ENCODE data around the gene RCHY1. TPM values are rescaled to one million over a fixed set of nuclear protein-coding genes. Genes with fewer than 3 reads are reported as not detected.
A peak's percentile ranks its signal among the peaks of the same experiment; 100 is the strongest.
"Not testable (repeated sequence)": the region's sequence is repeated elsewhere in the genome, so short reads cannot be mapped to it uniquely, and the experiment has no call there.

Gene RCHY1
- total RNA-seq, 1 donor from 2014 or later = 33.4 TPM

GRCh38 chr4:75547647-75548387 lies 33.6 kb upstream of the RCHY1 start:
- TF ChIP-seq EZH2phosphoT487 (IDR thresholded peaks at IDR 0.05) (no peak), CTCF (IDR thresholded peaks at IDR 0.05) (no peak), EZH2 (IDR thresholded peaks at IDR 0.05) (no peak)
- H3K4me3 Mint-ChIP-seq = no peak overlapping the region
- no peaks in the 10 kb centered on the region for H4K20me1 ChIP-seq (ENCODE audit: low read depth)
- no peak overlapping the region for H3K4me2 ChIP-seq
- H3K4me1 Mint-ChIP-seq = peaks cover 9% of the 10 kb centered on the region
- H3F3A ChIP-seq (ENCODE audit: low read depth) = no peaks in the 10 kb centered on the region
- H3K27me3 ChIP-seq = no peaks in the 10 kb centered on the region
- H2AFZ ChIP-seq (replicated peaks) = no peak overlapping the region
- H3K9me3 ChIP-seq (ENCODE audit: low read depth) = no peaks in the 10 kb centered on the region
- no peaks in the 10 kb centered on the region for H3K36me3 ChIP-seq
- H3K27ac Mint-ChIP-seq = no peak overlapping the region
- no peaks in the 10 kb centered on the region for H3K4me1 ChIP-seq
- no peaks in the 10 kb centered on the region for H3K9me3 Mint-ChIP-seq
- no peaks in the 10 kb centered on the region for H3K79me2 ChIP-seq (ENCODE audit: low read depth)
- DNase-seq (ENCODE audit: low spot score) = no peak
- H3K36me3 Mint-ChIP-seq = peaks cover 2% of the 10 kb centered on the region
- peaks cover 5% of the 10 kb centered on the region for H3K27me3 Mint-ChIP-seq (ENCODE audit: insufficient read depth, low read depth)
- H3K27ac ChIP-seq = no peak overlapping the region
- H3K4me3 ChIP-seq = no peak overlapping the region
- no peak overlapping the region for H3K9ac ChIP-seq

GRCh38 chr4:75545526-75545925 lies 31.3 kb upstream of the RCHY1 start:
- Histone ChIP-seq H3K4me3 (no peak overlapping the region), H3F3A (ENCODE audit: low read depth) (no peaks in the 10 kb centered on the region), H3K4me1 (no peaks in the 10 kb centered on the region), H4K20me1 (ENCODE audit: low read depth) (no peaks in the 10 kb centered on the region), H3K9ac (no peak overlapping the region), H3K36me3 (no peaks in the 10 kb centered on the region), H3K79me2 (ENCODE audit: low read depth) (no peaks in the 10 kb centered on the region), H3K27me3 (no peaks in the 10 kb centered on the region), H3K9me3 (ENCODE audit: low read depth) (no peaks in the 10 kb centered on the region), H2AFZ (replicated peaks) (no peak overlapping the region), H3K4me2 (no peak overlapping the region), H3K27ac (no peak overlapping the region)
- Mint-ChIP-seq H3K27me3 (ENCODE audit: insufficient read depth, low read depth) (peaks cover 3% of the 10 kb centered on the region), H3K27ac (no peak overlapping the region), H3K4me3 (no peak overlapping the region), H3K36me3 (peaks cover 4% of the 10 kb centered on the region), H3K4me1 (peaks cover 9% of the 10 kb centered on the region), H3K9me3 (no peaks in the 10 kb centered on the region)
- no peak for TF ChIP-seq EZH2 (IDR thresholded peaks at IDR 0.05)
- TF ChIP-seq EZH2phosphoT487 (IDR thresholded peaks at IDR 0.05) = no peak
- TF ChIP-seq CTCF (IDR thresholded peaks at IDR 0.05) = no peak
- peak; percentile 11 for DNase-seq (ENCODE audit: low spot score)

GRCh38 chr4:75544870-75545269 lies 30.7 kb upstream of the RCHY1 start:
- H3K9me3 ChIP-seq (ENCODE audit: low read depth) = no peaks in the 10 kb centered on the region
- no peaks in the 10 kb centered on the region for H3K9me3 Mint-ChIP-seq
- H3K9ac ChIP-seq = no peak overlapping the region
- H3K27me3 ChIP-seq = no peaks in the 10 kb centered on the region
- H3K27ac ChIP-seq = no peak overlapping the region
- no peak for TF ChIP-seq CTCF (IDR thresholded peaks at IDR 0.05)
- H2AFZ ChIP-seq (replicated peaks) = no peak overlapping the region
- no peak for DNase-seq (ENCODE audit: low spot score)
- H4K20me1 ChIP-seq (ENCODE audit: low read depth) = no peaks in the 10 kb centered on the region
- H3K4me1 ChIP-seq = no peaks in the 10 kb centered on the region
- no peaks in the 10 kb centered on the region for H3K79me2 ChIP-seq (ENCODE audit: low read depth)
- no peak overlapping the region for H3K4me3 Mint-ChIP-seq
- no peak overlapping the region for H3K4me3 ChIP-seq
- H3K27me3 Mint-ChIP-seq (ENCODE audit: insufficient read depth, low read depth) = peaks cover 2% of the 10 kb centered on the region
- H3F3A ChIP-seq (ENCODE audit: low read depth) = no peaks in the 10 kb centered on the region
- H3K4me2 ChIP-seq = no peak overlapping the region
- no peaks in the 10 kb centered on the region for H3K36me3 ChIP-seq
- H3K27ac Mint-ChIP-seq = no peak overlapping the region
- peaks cover 4% of the 10 kb centered on the region for H3K36me3 Mint-ChIP-seq
- H3K4me1 Mint-ChIP-seq = peaks cover 9% of the 10 kb centered on the region

GRCh38 chr4:75544220-75544619 lies 30.0 kb upstream of the RCHY1 start:
- H3K27ac ChIP-seq; H3K79me2 ChIP-seq (ENCODE audit: low read depth); H3K36me3 ChIP-seq; H3K9me3 ChIP-seq (ENCODE audit: low read depth); H3K4me3 Mint-ChIP-seq; H3K4me2 ChIP-seq; DNase-seq (ENCODE audit: low spot score); H3K9ac ChIP-seq; H3K36me3 Mint-ChIP-seq; H3K4me3 ChIP-seq; H3K4me1 ChIP-seq; H3K27me3 Mint-ChIP-seq (ENCODE audit: insufficient read depth, low read depth); H3K4me1 Mint-ChIP-seq; H3K9me3 Mint-ChIP-seq; H3K27me3 ChIP-seq; H2AFZ ChIP-seq (replicated peaks); H4K20me1 ChIP-seq (ENCODE audit: low read depth); H3F3A ChIP-seq (ENCODE audit: low read depth); H3K27ac Mint-ChIP-seq: not testable (repeated sequence)

All from neural progenitor cell (in vitro differentiated cells).